Measurements from ENCODE around the gene ZXDC.

ZXDC gene

DNA sequence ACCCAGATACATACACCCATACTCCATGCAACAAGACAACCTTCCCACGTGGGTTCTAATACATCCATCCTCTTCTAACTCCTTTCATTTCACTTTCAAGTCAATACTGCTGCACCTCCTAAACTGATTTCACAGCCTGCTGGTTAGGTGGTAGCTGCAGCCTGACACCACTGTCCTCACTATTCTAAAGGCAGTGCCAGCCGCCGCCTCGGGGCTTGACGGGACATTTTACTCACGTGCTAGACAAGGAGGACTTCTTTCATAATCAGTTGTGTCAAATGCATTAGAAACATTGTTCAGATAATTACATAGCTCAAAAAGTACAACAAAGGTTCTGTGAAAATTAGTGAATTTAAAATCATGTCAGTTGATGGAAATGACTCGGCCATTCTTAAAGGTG, 35.6 kb upstream of the ZXDC start:
- no peak for DNase-seq

DNA sequence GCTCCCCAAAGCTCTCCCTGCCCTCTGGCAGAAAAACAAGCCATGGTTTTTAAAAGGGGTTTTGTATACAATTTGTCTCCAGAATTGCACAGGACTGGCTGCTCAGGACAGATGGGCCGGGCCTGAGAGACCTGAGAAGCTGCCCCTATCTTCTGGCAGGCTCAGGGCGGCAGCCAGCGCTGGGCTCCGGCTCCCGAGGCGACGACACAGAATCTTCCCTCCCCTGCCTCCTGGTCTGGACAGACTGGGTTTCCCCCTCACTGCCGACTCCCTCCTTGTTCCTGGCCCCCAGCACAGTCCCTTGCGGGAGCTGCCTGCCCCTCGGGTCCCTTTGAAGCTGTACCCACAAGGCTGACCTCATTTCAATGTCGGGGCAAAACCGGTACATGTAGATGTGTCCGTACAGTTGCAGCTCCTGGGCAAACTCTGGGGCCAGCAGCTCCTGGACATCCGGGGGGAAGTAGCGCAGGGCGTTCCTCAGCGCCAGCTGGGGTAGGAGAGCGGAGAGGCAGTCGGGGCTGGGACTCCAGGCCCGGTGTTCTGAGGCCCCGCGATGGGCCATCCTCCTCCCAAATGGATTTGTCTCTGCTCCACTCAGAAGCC, 34.7 kb upstream of the ZXDC start:
- no peak for DNase-seq

DNA sequence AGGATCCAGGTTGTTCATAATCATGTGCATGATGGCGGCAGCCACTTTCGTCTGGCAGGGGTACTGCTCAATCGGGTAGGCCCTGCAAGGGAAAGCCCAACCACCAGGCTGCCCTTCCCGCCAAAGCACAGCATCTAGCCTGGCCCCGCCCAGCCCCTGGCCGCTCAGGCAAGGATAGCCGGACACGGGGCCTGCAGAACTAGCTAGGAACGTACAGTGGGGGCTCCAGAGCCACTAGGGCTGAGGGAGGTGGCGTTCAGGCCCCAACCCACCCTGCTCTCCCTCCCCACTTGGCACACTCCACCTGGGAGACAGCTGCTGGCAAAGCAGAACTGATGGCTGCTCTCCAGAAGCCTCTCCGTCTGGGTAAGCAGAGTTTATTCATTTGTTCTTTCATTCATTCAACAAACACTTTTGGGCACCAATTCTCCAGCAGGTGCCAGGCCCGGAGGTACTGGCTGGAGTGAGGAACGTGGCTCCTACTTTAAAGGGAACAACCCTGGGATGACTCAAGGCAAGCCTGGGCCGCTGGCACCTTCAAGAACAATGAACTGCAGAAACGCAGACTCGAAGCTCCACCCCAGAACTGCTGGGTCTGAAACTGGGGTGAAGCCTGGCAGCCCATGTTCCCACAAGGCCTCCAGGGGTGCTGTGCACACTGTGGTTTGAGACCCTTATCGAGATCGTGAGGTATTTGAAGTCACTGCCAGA, 34.1 kb upstream of the ZXDC start:
- DNase-seq = no peak

- no peak for DNase-seq
Observed at GRCh38 chr3:126508564-126508964, 32.9 kb upstream of the ZXDC start.

GRCh38 chr3:126507886-126508285, 32.2 kb upstream of the ZXDC start:
- DNase-seq = no peak

DNA sequence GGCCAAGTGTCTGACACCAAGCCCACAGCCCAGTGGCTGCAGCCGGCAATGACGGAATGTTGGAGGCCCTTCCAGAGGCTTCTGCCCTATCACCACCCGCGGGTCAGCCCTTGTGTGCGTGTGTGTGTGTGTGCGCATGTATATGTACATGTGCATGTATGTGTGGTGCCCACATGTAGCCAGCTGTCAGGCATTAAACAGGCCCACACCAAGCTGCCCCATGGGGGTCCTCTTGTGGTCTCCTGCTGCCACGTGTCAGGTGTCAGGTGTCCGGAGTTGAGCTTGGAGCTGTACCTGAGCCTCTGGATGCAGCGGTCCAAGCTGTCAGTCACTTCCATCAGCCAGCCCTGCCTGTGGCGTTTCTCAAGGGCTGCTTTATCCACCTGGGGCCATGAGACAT, 28.0 kb upstream of the ZXDC start:
- DNase-seq = no peak

DNA sequence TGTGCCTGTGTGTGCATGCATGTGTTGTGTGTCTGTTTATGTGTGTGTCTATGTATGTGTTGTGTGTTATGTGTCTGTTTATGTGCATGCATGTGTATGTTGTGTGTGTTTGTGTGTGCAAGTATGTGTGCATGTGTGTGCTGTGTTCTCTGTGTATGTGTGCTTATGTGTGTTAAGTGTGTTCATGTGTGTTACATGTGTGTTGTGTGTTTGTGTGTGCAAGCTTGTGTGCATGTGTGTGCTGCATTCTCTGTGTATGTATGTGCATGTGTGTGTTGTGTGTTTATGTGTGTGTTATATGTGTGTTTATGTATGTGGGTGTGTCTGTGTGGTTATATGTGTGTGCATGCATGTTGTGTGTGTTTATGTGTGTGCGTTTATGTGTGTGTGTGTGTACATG, 27.0 kb upstream of the ZXDC start:
- DNase-seq = no peak

DNA sequence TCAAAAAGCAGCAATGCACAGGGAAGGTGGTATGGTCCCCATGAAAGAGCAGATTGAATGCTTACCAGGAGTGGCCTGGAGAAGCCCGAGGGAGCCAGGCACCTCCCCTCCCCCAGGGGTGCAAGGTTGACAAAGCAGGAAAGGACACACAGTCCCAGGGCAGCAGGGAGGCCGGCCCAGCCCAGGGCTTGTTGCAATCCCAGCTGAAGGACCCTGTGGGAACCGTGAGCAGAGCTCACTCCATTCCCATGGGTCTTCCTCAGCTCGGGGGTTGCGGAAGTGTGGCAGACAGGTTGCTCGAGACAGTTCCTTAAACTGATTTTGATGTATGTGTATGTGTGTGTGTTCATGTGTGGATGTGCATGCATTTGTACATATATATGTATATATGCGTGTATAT, 26.0 kb upstream of the ZXDC start:
- DNase-seq = no peak

DNA sequence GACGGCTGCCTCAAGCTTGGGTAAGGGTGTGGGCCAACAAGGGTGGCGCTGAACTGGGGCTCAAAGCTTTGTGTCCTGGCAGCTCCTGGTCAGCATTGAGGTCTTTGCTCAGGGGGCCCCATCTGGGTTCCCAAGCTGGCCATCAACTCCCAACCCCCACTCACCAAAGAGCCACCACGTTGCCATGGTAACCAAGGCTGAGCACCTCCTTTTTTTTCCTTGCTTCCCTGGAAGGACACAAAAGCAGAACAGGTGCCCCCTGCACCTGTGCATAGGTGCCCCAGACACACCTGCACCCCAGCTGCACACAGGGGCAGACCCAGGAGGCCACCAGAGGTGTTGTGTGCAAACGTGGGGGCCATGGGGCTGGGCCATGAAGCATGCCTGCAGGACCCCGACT, 25.4 kb upstream of the ZXDC start:
- no peak for DNase-seq

DNA sequence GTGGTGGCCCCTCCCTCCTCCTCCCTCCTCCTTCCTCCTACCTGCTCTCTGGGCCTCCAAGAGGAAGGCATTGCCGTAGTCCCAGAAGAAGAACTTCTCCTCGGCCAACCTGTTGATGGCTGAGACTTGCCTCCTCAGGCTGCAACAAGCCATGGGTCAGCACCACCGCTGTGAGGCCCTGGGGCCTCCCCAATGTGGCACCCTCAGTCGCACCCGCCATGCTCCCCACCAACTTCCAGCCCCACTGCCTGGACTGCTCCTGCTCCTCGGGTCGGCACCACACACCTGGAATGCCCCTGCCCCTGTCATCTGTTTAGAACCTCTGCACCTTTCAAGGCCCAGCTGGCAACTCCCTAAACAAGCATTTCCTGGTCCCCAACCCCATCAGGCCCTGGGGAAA, 24.3 kb upstream of the ZXDC start:
- no peak for DNase-seq

GRCh38 chr3:126499401-126499800, 23.7 kb upstream of the ZXDC start:
- no peak for DNase-seq

DNA sequence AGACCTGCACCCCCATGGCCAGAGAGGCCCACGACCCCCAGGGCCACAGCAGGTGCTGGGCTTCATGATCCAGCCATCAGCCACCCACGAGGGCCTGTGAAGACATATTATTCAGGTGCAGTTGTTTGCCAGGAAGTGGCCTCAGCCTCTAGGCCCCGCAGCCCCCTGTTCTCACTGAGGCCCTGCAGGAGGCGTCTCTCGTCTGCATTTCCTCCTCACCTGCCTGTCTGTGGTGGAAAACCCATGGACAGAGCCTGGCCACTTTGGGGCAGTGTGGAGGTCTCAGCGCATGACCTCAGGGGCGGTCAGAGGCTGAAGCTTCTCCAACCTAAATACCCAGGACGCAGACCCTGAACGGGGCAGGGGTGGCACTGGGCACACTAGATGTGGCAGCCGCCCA, 23.2 kb upstream of the ZXDC start:
- no peak for DNase-seq

GRCh38 chr3:126498461-126498860, 22.8 kb upstream of the ZXDC start:
- DNase-seq = no peak

GRCh38 chr3:126497956-126498355, 22.3 kb upstream of the ZXDC start:
- no peak for DNase-seq

DNA sequence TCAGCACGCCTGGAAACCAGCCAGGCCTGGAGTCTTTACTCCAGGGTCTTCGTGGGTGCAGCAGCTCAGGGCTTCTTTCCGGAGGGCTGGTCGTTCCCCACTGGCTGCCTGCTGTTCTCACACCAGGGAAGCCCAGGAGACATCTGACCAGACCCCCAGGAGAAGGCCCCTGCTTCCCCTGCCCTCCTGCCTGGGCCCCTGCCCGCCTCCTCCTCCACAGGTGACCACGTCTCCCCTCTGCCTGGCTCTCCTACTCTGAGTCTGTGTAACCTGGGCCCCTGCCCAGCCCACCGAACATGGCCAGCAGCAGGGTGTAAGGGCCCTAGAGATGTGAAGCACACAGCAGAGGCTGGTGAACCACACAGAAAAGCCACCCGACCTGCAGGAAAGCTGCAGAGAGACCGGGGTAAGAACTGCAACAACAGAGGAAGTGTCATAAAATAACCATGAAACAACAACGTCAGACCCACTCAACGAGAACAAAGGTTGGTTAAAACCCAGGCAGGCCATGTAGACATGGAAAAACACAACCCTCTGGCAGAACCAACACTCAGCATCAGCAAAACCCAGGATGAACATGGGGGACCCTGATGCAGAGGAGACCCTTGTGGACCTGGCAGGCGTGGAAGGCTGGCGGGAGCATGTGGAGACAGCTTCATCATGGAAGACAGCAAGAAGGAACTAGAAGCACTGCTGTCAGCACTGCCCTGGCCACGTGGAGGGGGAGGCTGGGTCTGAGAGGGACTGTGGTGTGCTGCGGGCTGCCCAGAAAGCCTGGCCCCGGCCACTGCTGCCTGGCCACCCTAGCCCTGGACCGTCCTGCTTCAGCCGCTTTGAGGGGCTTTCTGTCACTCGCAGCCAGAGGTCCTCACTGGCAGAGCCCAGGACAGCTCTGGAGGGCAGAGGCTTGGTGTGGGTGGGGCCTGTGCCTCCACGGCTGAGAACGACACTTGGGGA, 21.5 kb upstream of the ZXDC start:
- no peak for DNase-seq

- no peak for DNase-seq
Observed at GRCh38 chr3:126495786-126496185, 20.1 kb upstream of the ZXDC start.

- DNase-seq = no peak
Observed at GRCh38 chr3:126494970-126495230, 19.2 kb upstream of the ZXDC start.

DNA sequence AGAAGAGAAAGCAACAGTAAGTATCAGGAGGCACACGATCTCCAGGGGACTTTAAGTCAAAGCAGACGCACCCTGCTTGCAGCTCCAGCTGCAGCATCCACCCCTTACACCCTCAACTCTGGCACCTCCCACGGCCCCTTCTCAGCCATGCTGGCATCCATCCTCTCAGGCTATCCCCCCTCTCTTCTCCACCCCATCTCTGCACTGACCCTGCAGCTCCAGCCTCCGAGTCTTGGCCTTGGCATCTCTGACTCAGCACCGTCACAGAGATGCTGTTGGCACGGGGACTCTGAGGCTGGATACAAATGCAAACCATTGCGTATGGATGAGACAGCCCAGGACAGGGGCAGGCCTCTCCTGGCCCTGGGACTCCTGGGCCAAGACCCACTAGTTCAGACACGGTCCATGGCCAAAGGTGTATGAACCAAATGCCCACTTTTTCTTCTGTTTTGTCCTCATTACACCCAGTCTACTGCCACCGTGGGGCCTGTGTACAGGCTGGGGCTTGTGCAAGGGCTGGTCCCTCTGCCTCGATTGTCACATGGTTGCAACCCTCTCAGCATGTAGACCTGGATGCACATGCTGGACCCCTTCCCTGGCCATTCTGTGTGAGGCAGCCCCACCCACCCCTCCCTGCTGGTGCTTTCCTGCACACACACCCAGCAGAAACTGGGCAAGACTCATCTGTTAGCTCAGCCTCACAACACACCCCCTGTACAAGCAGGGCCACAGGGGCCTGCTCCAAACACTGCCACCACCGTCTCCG, 18.7 kb upstream of the ZXDC start:
- no peak for DNase-seq

DNA sequence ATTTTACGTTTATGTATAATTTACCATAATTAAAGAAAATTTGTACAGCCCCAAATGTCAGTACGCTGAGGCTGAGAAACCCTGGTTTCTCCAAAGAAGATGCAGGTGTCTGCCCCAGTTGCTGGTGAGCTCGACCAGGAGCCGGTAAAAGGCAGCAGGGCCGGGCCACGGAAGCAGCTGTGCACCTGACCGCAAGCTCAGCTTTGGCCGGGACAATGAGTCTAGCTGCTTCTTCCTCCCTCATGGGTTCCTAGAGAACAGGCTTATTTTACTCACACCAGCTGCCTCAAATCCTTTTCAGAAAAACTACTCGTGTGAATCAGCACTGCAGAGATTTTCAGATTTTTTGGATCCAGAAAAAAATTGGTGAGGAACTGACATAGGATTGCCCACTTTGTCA, 18.0 kb upstream of the ZXDC start:
- peak; percentile 10 for DNase-seq

DNA sequence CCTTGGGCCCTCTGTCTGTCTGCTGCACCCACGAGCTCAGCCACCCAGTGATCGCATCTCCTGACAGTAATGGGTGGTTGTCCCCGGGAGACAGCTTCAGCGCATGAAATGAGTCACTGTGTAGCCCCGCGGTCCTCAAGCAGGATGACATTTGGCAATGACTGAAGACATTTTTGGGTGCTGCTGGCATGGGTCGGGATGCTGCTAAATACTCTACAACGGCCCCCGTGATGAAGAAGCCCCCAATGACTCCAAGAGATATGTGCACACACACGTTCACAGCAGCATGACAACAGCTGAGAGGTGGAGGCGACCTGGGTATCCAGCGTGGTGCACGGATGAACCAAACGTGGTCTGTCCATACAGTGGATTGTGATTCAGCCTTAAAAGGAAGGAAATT, 17.4 kb upstream of the ZXDC start:
- no peak for DNase-seq

DNA sequence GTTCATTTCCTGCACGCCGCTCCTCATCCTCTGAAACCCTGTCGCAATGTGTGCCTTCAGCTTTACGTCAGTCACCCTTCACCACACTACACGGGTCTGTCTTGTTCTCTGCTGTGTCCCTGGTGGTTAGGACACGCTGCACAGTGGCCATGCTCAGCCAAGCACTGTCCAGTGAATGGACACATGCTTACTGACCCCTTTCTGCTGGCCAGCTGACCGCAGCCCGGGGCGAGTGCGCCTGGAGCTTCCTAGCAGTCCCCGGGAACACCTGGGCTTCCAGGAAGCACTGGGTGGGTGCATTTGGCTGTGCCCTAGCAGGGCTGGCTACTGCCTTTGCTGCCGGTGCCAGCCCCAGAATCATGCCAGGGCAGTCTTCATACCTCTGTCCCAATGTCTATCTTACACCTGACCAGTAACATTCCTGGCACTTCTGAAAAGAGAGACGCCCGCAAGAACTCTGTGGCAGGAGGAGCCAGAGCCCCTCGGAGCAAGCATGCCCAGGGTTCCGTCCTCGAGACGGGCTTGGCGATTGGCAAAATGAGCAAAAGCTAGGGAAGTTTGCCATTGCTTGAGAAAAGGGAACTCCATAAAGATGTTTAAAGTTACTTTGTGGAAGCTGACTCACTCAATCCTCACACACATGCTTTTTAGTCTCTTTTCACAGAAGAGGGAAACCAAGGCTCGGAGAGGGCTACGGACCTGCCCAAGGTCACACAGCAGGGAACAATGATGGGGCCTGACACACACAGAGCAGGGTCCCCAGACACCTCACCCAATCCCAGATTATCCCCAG, 15.7 kb upstream of the ZXDC start:
- no peak for DNase-seq

DNA sequence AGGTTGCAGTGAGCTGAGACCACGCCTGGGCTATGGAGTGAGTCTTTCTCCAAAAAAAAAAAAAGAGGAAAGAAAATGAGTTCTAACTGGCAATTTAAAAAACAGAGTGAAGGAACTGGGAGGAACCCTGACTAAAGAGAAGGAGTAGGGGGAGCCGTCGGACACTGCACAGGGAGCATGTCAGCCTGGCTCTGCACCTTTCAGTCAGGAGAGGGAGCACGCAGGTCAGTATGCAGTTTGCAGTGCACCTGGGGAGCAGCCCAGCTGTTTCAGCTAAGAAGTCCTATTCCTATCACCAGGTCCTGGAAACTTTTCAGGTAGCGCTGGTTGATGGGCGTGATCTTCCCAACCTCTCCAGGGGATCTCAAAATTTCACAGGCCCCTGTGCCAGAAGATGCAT, 14.9 kb upstream of the ZXDC start:
- DNase-seq = no peak
